Pancreas (tissue), 10 donors: ENCODE measurements around the gene OR1K1. TPM values are rescaled to one million over a fixed set of nuclear protein-coding genes. Genes with fewer than 3 reads are reported as not detected.
A peak's percentile ranks its signal among the peaks of the same experiment; 100 is the strongest.
"Not testable (repeated sequence)": the region's sequence is repeated elsewhere in the genome, so short reads cannot be mapped to it uniquely, and the experiment has no call there.

Experiments
- ATAC-seq, 4 donors: fragments of 200-7000 bp; cut with Tn5 transposase; one replicate each; pipeline versions ENCODE4 v1.8.0 to v1.9.1; 2020; ENCODE audit warnings: mild to moderate bottlenecking in 4 of 4, moderate library complexity in 4 of 4
- DNase-seq, 6 donors: peaks; one replicate each; pipeline ENCODE4 v3.0.0-alpha.2; 2020
- FAIRE-seq: peaks from 2 replicates; lab custom pipeline; 2012; peaks lifted over from hg19 to GRCh38; lab: Jason Lieb, UNC
- H3K27ac ChIP-seq, 4 donors: fragments of 200-600 bp; sonication (generic); 1 replicate in 3 of 4; 2 replicates in 1 of 4; pipeline versions ENCODE4 v1.5.0 to v1.8.0; 2020
- H3K27me3 ChIP-seq, 4 donors: fragments of 200-600 bp; one replicate each; pipeline ENCODE4 v1.8.0; 2021
- H3K36me3 ChIP-seq, 3 donors: fragments of 200-600 bp; sonication (generic) in 1 of 3; one replicate each; pipeline versions ENCODE4 v1.5.0 to v1.8.0; 2020 to 2021
- H3K4me1 ChIP-seq, 3 donors: fragments of 200-600 bp; one replicate each; pipeline ENCODE4 v1.8.0; 2021
- H3K4me3 ChIP-seq, 4 donors: fragments of 200-600 bp; sonication (generic) in 2 of 4; one replicate each; pipeline versions ENCODE4 v1.5.0 to v1.8.0; 2020 to 2021
- H3K9me3 ChIP-seq, 4 donors: fragments of 200-600 bp; one replicate each; pipeline ENCODE4 v1.8.0; 2021
- WGBS, 2 donors: extraction: QIAGEN DNeasy Blood & Tissue Kit; methylation state at CpG; one replicate each; pipeline ENCODE4 v1.1.7; 2013; 5-methylcytosine and 5-hydroxymethylcytosine counted together
- intact Hi-C, 3 donors: fragments of 100-400 bp; cut with DNase I; formaldehyde crosslinking; loops; one replicate each; pipeline versions ENCODE4 v1.11.1 to v1.14.2; 2022
- polyA plus RNA-seq, 2 donors: library from polyadenylated mRNA; stranded (reverse); fragments of 200-250 nt; gene quantifications; one replicate each; pipeline ENCODE4 v1.2.3, GENCODE V29; 2013
- total RNA-seq, 6 donors: library from RNA; stranded (reverse); fragmentation: NEBNext Ultra II Directional in 4 of 6; extraction: Animal tissue kit (Norgen Biotek cat#: 25700) in 4 of 6; gene quantifications; one replicate each; pipeline versions ENCODE4 v1.2.1 to v1.2.4, GENCODE V29; 2021 to 2023
- TF ChIP-seq, protein P1 (sequence below), 4 donors: fragments of 200-600 bp; sonication (generic) in 3 of 4; IDR thresholded peaks; one replicate each; pipeline versions ENCODE4 v1.5.0 to v1.8.0; 2021; ENCODE audit warnings: antibody characterized with exemption in 4 of 4
- donor health status: healthy with polysubstance abuse.
- donor health status: DM: no; HTN: no; CAD: no; lungs with moderate emphysema.
- donor health status: DM: no; HTN: no; CAD: no.
- donor health status: control.
- donor health status: control.
- donor health status: Bipolar disorder and iron deficiency.
- donor health status: DM: yes; HTN: yes; CAD: no.
- donor health status: DM: no; HTN: no; CAD: no.
- donor health status: DM: no; HTN: no; CAD: no.
- donor health status: DM: yes; HTN: yes; CAD: no.

Gene OR1K1
- total and polyA plus RNA-seq, 8 donors, result not detected

GRCh38 chr9:122832194-122832593 is 32.3 kb downstream of the OR1K1 start:
- no peak overlapping the region for H3K4me3 ChIP-seq
- H3K27ac ChIP-seq, result no peak overlapping the region
- H3K36me3 ChIP-seq, result no peaks in the 10 kb centered on the region
- 76 to 85% methylated on average over 3 of the region's 3 CpGs for WGBS, 2 donors
- DNase-seq (no peak), FAIRE-seq (no peak), ATAC-seq (no peak)
- H3K27me3 ChIP-seq, result no peaks in the 10 kb centered on the region
- no peaks in the 10 kb centered on the region for H3K9me3 ChIP-seq
- TF ChIP-seq, protein P1, sequence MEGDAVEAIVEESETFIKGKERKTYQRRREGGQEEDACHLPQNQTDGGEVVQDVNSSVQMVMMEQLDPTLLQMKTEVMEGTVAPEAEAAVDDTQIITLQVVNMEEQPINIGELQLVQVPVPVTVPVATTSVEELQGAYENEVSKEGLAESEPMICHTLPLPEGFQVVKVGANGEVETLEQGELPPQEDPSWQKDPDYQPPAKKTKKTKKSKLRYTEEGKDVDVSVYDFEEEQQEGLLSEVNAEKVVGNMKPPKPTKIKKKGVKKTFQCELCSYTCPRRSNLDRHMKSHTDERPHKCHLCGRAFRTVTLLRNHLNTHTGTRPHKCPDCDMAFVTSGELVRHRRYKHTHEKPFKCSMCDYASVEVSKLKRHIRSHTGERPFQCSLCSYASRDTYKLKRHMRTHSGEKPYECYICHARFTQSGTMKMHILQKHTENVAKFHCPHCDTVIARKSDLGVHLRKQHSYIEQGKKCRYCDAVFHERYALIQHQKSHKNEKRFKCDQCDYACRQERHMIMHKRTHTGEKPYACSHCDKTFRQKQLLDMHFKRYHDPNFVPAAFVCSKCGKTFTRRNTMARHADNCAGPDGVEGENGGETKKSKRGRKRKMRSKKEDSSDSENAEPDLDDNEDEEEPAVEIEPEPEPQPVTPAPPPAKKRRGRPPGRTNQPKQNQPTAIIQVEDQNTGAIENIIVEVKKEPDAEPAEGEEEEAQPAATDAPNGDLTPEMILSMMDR (IDR thresholded peaks at IDR 0.05), result no peak
- H3K4me1 ChIP-seq, result peaks cover 2 to 6% (median 4%) of the 10 kb centered on the region in 3 donors
- intact Hi-C loops, result no loop called here

- no peaks in the 10 kb centered on the region for H3K36me3 ChIP-seq
- no peaks in the 10 kb centered on the region for H3K27me3 ChIP-seq
- TF ChIP-seq, protein P1 (IDR thresholded peaks at IDR 0.05), result no peak
- no peaks in the 10 kb centered on the region for H3K4me1 ChIP-seq
- ATAC-seq, result no peak
- no peak overlapping the region for H3K4me3 ChIP-seq
- H3K27ac ChIP-seq, result no peak overlapping the region
- WGBS, 2 donors, result 59 to 75% methylated on average over 4 of the region's 4 CpGs
- intact Hi-C loops, result no loop called here
- no peak for FAIRE-seq
- no peaks in the 10 kb centered on the region for H3K9me3 ChIP-seq
- DNase-seq, result no peak
Observed at GRCh38 chr9:122835313-122835731, 35.4 kb downstream of the OR1K1 start.

DNA sequence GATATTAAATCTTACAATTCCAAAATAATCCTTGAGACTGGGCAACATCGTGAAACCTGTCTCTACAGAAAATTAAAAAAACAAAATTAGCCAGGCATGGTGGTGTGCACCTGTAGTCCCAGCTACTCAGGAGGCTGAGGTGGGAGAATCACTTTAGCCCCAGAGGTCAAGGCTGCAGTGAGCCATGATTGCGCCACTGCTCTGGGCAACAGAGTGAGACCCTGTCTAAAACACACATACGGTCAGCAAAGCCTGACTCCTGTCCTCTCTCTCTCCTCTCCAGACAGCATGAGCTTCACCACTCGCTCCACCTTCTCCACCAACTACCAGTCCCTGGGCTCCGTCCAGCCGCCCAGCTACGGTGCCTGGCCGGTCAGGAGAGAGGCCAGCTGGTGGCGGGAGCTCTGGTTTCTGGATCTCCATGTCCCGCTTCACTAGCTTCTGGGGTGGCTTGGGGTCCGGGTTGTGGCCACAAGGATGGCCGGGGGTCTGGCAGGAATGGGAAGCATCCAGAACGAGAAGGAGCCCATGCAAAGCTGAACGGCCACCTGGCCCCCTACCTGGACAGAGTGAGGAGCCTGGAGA is 37.4 kb downstream of the OR1K1 start:
- TF ChIP-seq, protein P1 (IDR thresholded peaks at IDR 0.05), result no peak
- 87 to 92% methylated on average over 14 of the region's 14 CpGs for WGBS, 2 donors
- H3K36me3 ChIP-seq, result no peaks in the 10 kb centered on the region
- H3K4me3 ChIP-seq, result no peak overlapping the region
- intact Hi-C loops, result no loop called here
- H3K27me3 ChIP-seq, result no peaks in the 10 kb centered on the region
- ATAC-seq (no peak), FAIRE-seq (no peak), DNase-seq (peak in 1 of 6 donors; percentile 56)
- no peaks in the 10 kb centered on the region for H3K9me3 ChIP-seq
- no peak overlapping the region for H3K27ac ChIP-seq
- H3K4me1 ChIP-seq, result no peaks in the 10 kb centered on the region

DNA sequence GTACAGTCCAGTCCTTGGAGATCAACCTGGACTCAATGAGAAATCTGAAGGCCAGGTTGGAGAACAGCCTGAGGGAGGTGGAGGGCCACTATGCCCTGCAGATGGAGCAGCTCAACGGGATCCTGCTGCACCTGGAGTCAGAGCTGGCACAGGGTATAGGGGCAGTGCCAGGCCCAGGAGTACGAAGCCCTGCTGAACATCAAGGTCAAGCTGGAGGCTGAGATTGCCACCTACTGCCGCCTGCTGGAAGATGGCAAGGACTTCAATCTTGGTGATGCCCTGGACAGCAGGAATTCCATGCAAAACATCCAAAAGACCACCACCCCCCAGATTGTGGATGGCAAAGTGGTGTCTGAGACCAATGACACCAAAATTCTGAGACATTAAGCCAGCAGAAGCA is 38.5 kb downstream of the OR1K1 start:
- ATAC-seq (peak in 2 of 4 donors; percentile 34 to 56), DNase-seq (peak in 4 of 6 donors; percentile 21 to 69 (median 36))
- intact Hi-C loops, H3K36me3 ChIP-seq, H3K27me3 ChIP-seq, H3K4me3 ChIP-seq, H3K9me3 ChIP-seq, H3K27ac ChIP-seq, FAIRE-seq, H3K4me1 ChIP-seq: not testable (repeated sequence)
- 21 to 26% methylated on average over 3 of the region's 3 CpGs for WGBS, 2 donors

DNA sequence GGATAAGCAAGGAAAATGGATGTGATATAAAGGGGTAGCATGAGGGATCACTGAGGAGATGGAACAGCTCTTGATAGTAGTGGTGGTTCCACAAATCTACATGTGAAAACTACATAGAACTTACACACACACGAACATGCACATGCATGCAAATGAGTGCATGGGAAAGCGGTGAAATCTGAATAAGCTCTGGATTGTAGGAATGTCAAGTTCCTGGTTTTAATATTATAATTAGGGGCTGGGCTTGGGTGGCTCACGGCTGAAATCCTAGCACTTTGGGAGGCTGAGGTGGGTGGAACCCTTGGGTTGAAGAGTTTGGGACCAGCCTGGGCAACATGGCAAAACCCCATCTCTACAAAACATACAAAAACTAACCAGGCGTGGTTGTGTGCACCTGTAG is 41.6 kb downstream of the OR1K1 start:
- Histone ChIP-seq H3K36me3 (peaks cover 0 to 2% (median 0%) of the 10 kb centered on the region in 3 donors), H3K4me1 (no peaks in the 10 kb centered on the region), H3K4me3 (no peak overlapping the region), H3K9me3 (no peaks in the 10 kb centered on the region), H3K27ac (no peak overlapping the region), H3K27me3 (no peaks in the 10 kb centered on the region)
- DNase-seq, result no peak
- TF ChIP-seq, protein P1 (IDR thresholded peaks at IDR 0.05), result no peak
- WGBS, 2 donors, result 56 to 64% methylated on average over 4 of the region's 4 CpGs
- FAIRE-seq, result no peak
- intact Hi-C loops, result no loop called here
- no peak for ATAC-seq
